GM12878 (cell line): Measurements from ENCODE around the gene PTPMT1. TPM values are rescaled to one million over a fixed set of nuclear protein-coding genes. Genes with fewer than 3 reads are reported as not detected.

Experiments used
- ATAC-seq: fragments of 200-7000 bp; cut with Tn5 transposase; 3 replicates; pipeline ENCODE4 v1.9.1; 2020; ENCODE audit warnings: mild to moderate bottlenecking, moderate library complexity
- BruUV-seq: library from RNA; stranded (reverse); fragments of 400-500 nt; replicated peaks from 2 replicates; lab custom pipeline; 2021; lab: Mats Ljungman, UMichigan
- CTCF ChIA-PET: fragments of 300-600 bp; sonication (Branson Sonifier 250); formaldehyde crosslinking; extraction: SDS; loops from one replicate; lab custom pipeline; 2021; ENCODE audit warnings: inconsistent platforms; lab: Yijun Ruan, JAX
- POLR2A ChIA-PET: fragments of 350-600 bp; formaldehyde crosslinking; extraction: SDS; loops from one replicate; lab custom pipeline; 2021; ENCODE audit warnings: inconsistent platforms; lab: Charles Lee
- RAD21 ChIA-PET: fragments of 300-600 bp; sonication (Branson Sonifier 250); formaldehyde crosslinking; loops from one replicate; lab custom pipeline; 2023; ENCODE audit warnings: antibody characterized with exemption; ENCODE audit not compliant: unreplicated experiment; lab: Charles Lee
- SMC1A ChIA-PET: fragments of 300-600 bp; sonication (Branson Sonifier 250); formaldehyde crosslinking; loops from one replicate; lab custom pipeline; 2023; ENCODE audit not compliant: unreplicated experiment, uncharacterized antibody; lab: Charles Lee
- DNase-seq: peaks from one replicate; pipeline ENCODE4 v3.0.0-alpha.2; 2011; ENCODE audit warnings: low read depth, low spot score
- FAIRE-seq: peaks from 3 replicates; lab custom pipeline; 2011; peaks lifted over from hg19 to GRCh38; lab: Jason Lieb, UNC
- H2AFZ ChIP-seq: 2 replicates; pipeline ENCODE4 v1.6.0; 2011; ENCODE audit warnings: low read depth, low read length, control low read depth; ENCODE audit not compliant: control insufficient read depth
- H3K27ac ChIP-seq: 2 replicates; pipeline ENCODE4 v1.5.1; 2011; ENCODE audit warnings: control low read depth; ENCODE audit not compliant: control insufficient read depth, insufficient read depth
- H3K27me3 ChIP-seq, 2 experiments: replicated peaks in 1 of 2; 2 replicates each; pipeline versions ENCODE4 v1.6.0 to v1.6.1; 2011; ENCODE audit warnings: low read length in 1 of 2; ENCODE audit not compliant: control insufficient read depth in 2 of 2, insufficient read depth in 2 of 2
- H3K36me3 ChIP-seq, 2 experiments: 2 replicates each; pipeline ENCODE4 v1.5.1; 2011; ENCODE audit warnings: low read length in 1 of 2; ENCODE audit not compliant: control insufficient read depth in 2 of 2, insufficient read depth in 2 of 2
- H3K4me1 ChIP-seq: 2 replicates; pipeline ENCODE4 v1.6.1; 2011; ENCODE audit warnings: mild to moderate bottlenecking, low read length, moderate library complexity, mixed read lengths; ENCODE audit not compliant: control insufficient read depth, insufficient read depth
- H3K4me2 ChIP-seq: 2 replicates; pipeline ENCODE4 v1.6.0; 2011; ENCODE audit warnings: control low read depth; ENCODE audit not compliant: control insufficient read depth, insufficient read depth
- H3K4me3 ChIP-seq: fragments of 200-600 bp; sonication (generic); 2 replicates; pipeline ENCODE4 v1.5.1; 2016
- H3K79me2 ChIP-seq: 2 replicates; pipeline ENCODE4 v1.6.0; 2011; ENCODE audit warnings: low read length; ENCODE audit not compliant: control insufficient read depth, insufficient read depth
- H3K9ac ChIP-seq: 2 replicates; pipeline ENCODE4 v1.8.0; 2011; ENCODE audit warnings: low read length, control low read depth, mixed read lengths; ENCODE audit not compliant: control insufficient read depth, insufficient read depth
- H3K9me3 ChIP-seq: replicated peaks from 3 replicates; pipeline ENCODE4 v1.5.1; 2011; ENCODE audit warnings: mild to moderate bottlenecking, low read length; ENCODE audit not compliant: control insufficient read depth, insufficient read depth
- H4K20me1 ChIP-seq: 2 replicates; pipeline ENCODE4 v1.6.0; 2011; ENCODE audit not compliant: control insufficient read depth, insufficient read depth
- CBX5 ChIP-seq: sonication (generic); IDR thresholded peaks from 2 replicates; pipeline ENCODE4 v1.6.1; 2016; ENCODE audit warnings: low read depth, moderate library complexity, mild to moderate bottlenecking, inconsistent platforms
- GABPA ChIP-seq: IDR thresholded peaks from 2 replicates; pipeline ENCODE4 v1.6.1; 2014; ENCODE audit warnings: antibody characterized with exemption, low read depth, mild to moderate bottlenecking, inconsistent platforms
- HDAC2 ChIP-seq: fragments of 200-600 bp; sonication (generic); IDR thresholded peaks from 2 replicates; pipeline ENCODE4 v1.6.1; 2017
- NR2C1 ChIP-seq: fragments of 450-650 bp; IDR thresholded peaks from 2 replicates; pipeline ENCODE4 v1.6.1; 2017; ENCODE audit warnings: antibody characterized with exemption, mild to moderate bottlenecking, moderate library complexity
- SMAD5 ChIP-seq: IDR thresholded peaks from 2 replicates; pipeline ENCODE4 v1.6.1; 2016; ENCODE audit warnings: antibody characterized with exemption, low read depth
- STAT3 ChIP-seq: IDR thresholded peaks from 2 replicates; pipeline ENCODE4 v1.6.1; 2011; ENCODE audit warnings: low read depth, low read length, improper control_type of control experiment
- TARDBP ChIP-seq: IDR thresholded peaks from 2 replicates; pipeline ENCODE4 v1.6.1; 2016; ENCODE audit warnings: borderline replicate concordance
- ZNF274 ChIP-seq: IDR thresholded peaks from one replicate; pipeline ENCODE4 v1.8.0; 2011; ENCODE audit not compliant: insufficient read length, insufficient read depth
- whole genome bisulfite sequencing: methylation state at CpG from one replicate; pipeline ENCODE4 v1.1.6; 2016; ENCODE audit warnings: low lambda C conversion rate; ENCODE audit not compliant: insufficient replicate concordance, insufficient coverage; ENCODE audit errors: missing lambda C conversion rate; 5-methylcytosine and 5-hydroxymethylcytosine counted together
- in situ Hi-C: fragments of 300-500 bp; cut with MboI; formaldehyde crosslinking; loops from 9 replicates; pipeline ENCODE4 v1.14.3; 2018; ENCODE audit warnings: mixed read lengths
- intact Hi-C: fragments of 100-400 bp; cut with micrococcal nuclease; formaldehyde crosslinking; loops from one replicate; pipeline ENCODE4 v1.14.2; 2022; ENCODE audit not compliant: unreplicated experiment
- polyA plus RNA-seq, 11 experiments: library from polyadenylated mRNA; depleted of rRNA in 4 of 11; unstranded in 6 of 11; stranded (reverse) in 5 of 11; fragments of >200 nt; fragmentation: Nextera tagmentation in 4 of 11; fragmentation: Illumina TruSeq in 1 of 11; extraction: Ambion mirVana in 4 of 11; extraction: Trizol in 1 of 11; gene quantifications; 1 replicate in 1 of 11; 2 replicates in 10 of 11; pipeline versions ENCODE4 v1.2.1 to v1.2.3, GENCODE V29; 2011 to 2016; ENCODE audit warnings: inconsistent platforms in 2 of 11, missing spikeins in 2 of 11, low read depth in 1 of 11
- small RNA-seq: library from RNA; depleted of rRNA; stranded (forward); fragments of <200 nt; gene quantifications from one replicate; pipeline ENCODE3, GENCODE V24; 2014
- total RNA-seq, 4 experiments: library from RNA; depleted of rRNA in 3 of 4; stranded (reverse); fragments of >200 nt in 3 of 4; fragmentation: Illumina TruSeq in 1 of 4; extraction: Trizol in 1 of 4; gene quantifications; 2 replicates each; pipeline versions ENCODE4 v1.2.1 to v1.2.3, GENCODE V29; 2013 to 2021
- TF ChIP-seq, protein P1 (sequence below): IDR thresholded peaks from 2 replicates; pipeline ENCODE4 v1.6.1; 2012; ENCODE audit warnings: low read depth, low read length, improper control_type of control experiment

The PTPMT1 gene
- total and polyA plus RNA-seq, 10 of the 15 experiments (the other 5 are each of a cell fraction or from before 2014, with no cell fraction given), result 12.0 to 116 (median 58.2) TPM

DNA sequence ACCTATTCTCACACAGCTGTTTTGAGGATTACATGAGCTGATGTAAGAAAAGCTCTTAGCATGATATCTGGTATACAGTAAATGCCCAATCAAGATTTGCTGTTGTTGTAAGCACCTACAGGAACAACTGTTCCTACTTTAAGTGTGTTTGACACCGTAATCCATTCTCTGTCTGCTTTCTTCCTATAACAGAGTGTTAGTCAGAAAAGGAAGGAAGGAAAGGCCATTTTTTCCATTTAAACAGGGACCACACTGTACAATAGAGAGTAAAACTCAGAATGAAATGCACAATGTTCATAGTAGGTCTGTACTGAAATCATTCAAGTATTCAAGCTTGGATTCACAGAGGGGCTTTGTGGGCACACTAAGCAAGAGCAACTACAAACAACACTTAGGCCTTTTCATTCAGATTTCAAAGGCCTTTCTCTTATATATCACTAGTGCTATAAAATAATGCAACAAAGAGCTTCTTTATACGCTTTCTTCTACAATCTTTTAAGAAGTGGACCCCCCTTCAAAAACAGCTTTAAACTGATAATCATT lies 55.5 kb downstream of the PTPMT1 start:
- Histone ChIP-seq H3K4me1 (peaks cover 12% of the 10 kb centered on the region; the same call in 1 of the 2 replicates), H3K79me2 (no peaks in the 10 kb centered on the region), H3K27ac (no peak overlapping the region), H3K9me3 (no peaks in the 10 kb centered on the region), H3K4me2 (no peak overlapping the region), H3K4me3 (no peak overlapping the region), H3K27me3 (no peaks in the 10 kb centered on the region), H3K36me3 (peaks cover 3 to 31% of the 10 kb centered on the region in 2 experiments), H4K20me1 (no peaks in the 10 kb centered on the region), H3K9ac (no peak overlapping the region), H2AFZ (no peak overlapping the region)
- 97% methylated on average over 2 of the region's 2 CpGs for WGBS
- ChIA-PET POLR2A (interaction anchor here (0.5 kb wide), 1 partner anchor 42 kb away, joined by 3 read pairs; no protein-coding TSS in a partner anchor), SMC1A (interaction anchor here (0.7 kb wide), 1 partner anchor 8 kb away, joined by 3 read pairs; no protein-coding TSS in a partner anchor), RAD21 (no interaction called here), CTCF (interaction anchor here (1.2 kb wide), 1 partner anchor 40 kb away, joined by 3 read pairs; no protein-coding TSS in a partner anchor)
- intact Hi-C loops (no loop called here), in situ Hi-C loops (no loop called here)
- FAIRE-seq, result no peak
- BruUV-seq, result no TSS peak
- DNase-seq, result no peak
- TF ChIP-seq SMAD5 (no peak), GABPA (no peak), STAT3 (no peak), ZNF274 (no peak), TARDBP (no peak), CBX5 (no peak), NR2C1 (no peak), HDAC2 (no peak)
- TF ChIP-seq, protein P1, sequence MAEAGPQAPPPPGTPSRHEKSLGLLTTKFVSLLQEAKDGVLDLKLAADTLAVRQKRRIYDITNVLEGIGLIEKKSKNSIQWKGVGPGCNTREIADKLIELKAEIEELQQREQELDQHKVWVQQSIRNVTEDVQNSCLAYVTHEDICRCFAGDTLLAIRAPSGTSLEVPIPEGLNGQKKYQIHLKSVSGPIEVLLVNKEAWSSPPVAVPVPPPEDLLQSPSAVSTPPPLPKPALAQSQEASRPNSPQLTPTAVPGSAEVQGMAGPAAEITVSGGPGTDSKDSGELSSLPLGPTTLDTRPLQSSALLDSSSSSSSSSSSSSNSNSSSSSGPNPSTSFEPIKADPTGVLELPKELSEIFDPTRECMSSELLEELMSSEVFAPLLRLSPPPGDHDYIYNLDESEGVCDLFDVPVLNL, result no peak
- no peak for ATAC-seq

Small RNA genes within 50 kb of the gene (small RNA-seq; reads per million reads assigned to genes)
- gene RN7SL652P, result not detected
- not detected for gene RNU5E-10P

Other genes with a start within 250 kb of the PTPMT1 start
Only the 7 nearest of the 13 such genes appear.
- 0.23 and 0.27 TPM in 2 replicates for gene RAPSN, start 116.5 kb upstream of the PTPMT1 start, total RNA-seq (2014; rRNA removed)
- gene RAPSN, start 116.5 kb upstream of the PTPMT1 start, total RNA-seq (2014; rRNA removed; fragmentation: Illumina TruSeq; extraction: Trizol), result 0.09 and 0.13 TPM in 2 replicates
- gene RAPSN, start 116.5 kb upstream of the PTPMT1 start, total RNA-seq (2021), result 0.15 and 0.27 TPM in 2 replicates
- 0.08 and 0.09 TPM in 2 replicates for gene RAPSN, start 116.5 kb upstream of the PTPMT1 start, polyA plus RNA-seq (2011; rRNA removed)
- gene RAPSN, start 116.5 kb upstream of the PTPMT1 start, polyA plus RNA-seq (2014; fragmentation: Illumina TruSeq; extraction: Trizol), result not detected in 2 replicates
- not detected for gene RAPSN, start 116.5 kb upstream of the PTPMT1 start, polyA plus RNA-seq (2014; fragmentation: Nextera tagmentation; extraction: Ambion mirVana)
- gene RAPSN, start 116.5 kb upstream of the PTPMT1 start, polyA plus RNA-seq (2014; rRNA removed), result 0.28 TPM in 1 of 2 replicates, not detected in the other
- not detected for gene RAPSN, start 116.5 kb upstream of the PTPMT1 start, polyA plus RNA-seq (2016; fragmentation: Nextera tagmentation; extraction: Ambion mirVana)
- gene CELF1, start 12.5 kb upstream of the PTPMT1 start, total RNA-seq (2014; rRNA removed), result 78.6 and 82.0 TPM in 2 replicates
- 64.2 and 64.9 TPM in 2 replicates for gene CELF1, start 12.5 kb upstream of the PTPMT1 start, total RNA-seq (2014; rRNA removed; fragmentation: Illumina TruSeq; extraction: Trizol)
- gene CELF1, start 12.5 kb upstream of the PTPMT1 start, total RNA-seq (2021), result 106 and 108 TPM in 2 replicates
- gene CELF1, start 12.5 kb upstream of the PTPMT1 start, polyA plus RNA-seq (2011; rRNA removed), result 128 and 130 TPM in 2 replicates
- 73.1 and 77.8 TPM in 2 replicates for gene CELF1, start 12.5 kb upstream of the PTPMT1 start, polyA plus RNA-seq (2014; fragmentation: Illumina TruSeq; extraction: Trizol)
- 10 to 100 TPM; 35.3 to 41.5 TPM for gene CELF1, start 12.5 kb upstream of the PTPMT1 start, polyA plus RNA-seq (2014; fragmentation: Nextera tagmentation; extraction: Ambion mirVana)
- 83.8 and 92.9 TPM in 2 replicates for gene CELF1, start 12.5 kb upstream of the PTPMT1 start, polyA plus RNA-seq (2014; rRNA removed)
- 100 to 1,000 TPM; 108 to 109 TPM for gene CELF1, start 12.5 kb upstream of the PTPMT1 start, polyA plus RNA-seq (2016; fragmentation: Nextera tagmentation; extraction: Ambion mirVana)
- 26.0 and 26.3 TPM in 2 replicates for gene KBTBD4, start 13.4 kb downstream of the PTPMT1 start, total RNA-seq (2014; rRNA removed)
- 19.5 and 21.8 TPM in 2 replicates for gene KBTBD4, start 13.4 kb downstream of the PTPMT1 start, total RNA-seq (2014; rRNA removed; fragmentation: Illumina TruSeq; extraction: Trizol)
- 20.0 and 20.6 TPM in 2 replicates for gene KBTBD4, start 13.4 kb downstream of the PTPMT1 start, total RNA-seq (2021)
- gene KBTBD4, start 13.4 kb downstream of the PTPMT1 start, polyA plus RNA-seq (2011; rRNA removed), result 28.0 and 29.9 TPM in 2 replicates
- 21.3 and 21.8 TPM in 2 replicates for gene KBTBD4, start 13.4 kb downstream of the PTPMT1 start, polyA plus RNA-seq (2014; fragmentation: Illumina TruSeq; extraction: Trizol)
- 10 to 100 TPM; 25.4 to 46.4 TPM for gene KBTBD4, start 13.4 kb downstream of the PTPMT1 start, polyA plus RNA-seq (2014; fragmentation: Nextera tagmentation; extraction: Ambion mirVana)
- 15.6 and 18.4 TPM in 2 replicates for gene KBTBD4, start 13.4 kb downstream of the PTPMT1 start, polyA plus RNA-seq (2014; rRNA removed)
- 10 to 100 TPM; 31.4 to 32.5 TPM for gene KBTBD4, start 13.4 kb downstream of the PTPMT1 start, polyA plus RNA-seq (2016; fragmentation: Nextera tagmentation; extraction: Ambion mirVana)
- gene NDUFS3, start 13.5 kb downstream of the PTPMT1 start, total RNA-seq (2014; rRNA removed), result 107 and 113 TPM in 2 replicates
- 95.5 and 96.3 TPM in 2 replicates for gene NDUFS3, start 13.5 kb downstream of the PTPMT1 start, total RNA-seq (2014; rRNA removed; fragmentation: Illumina TruSeq; extraction: Trizol)
- 133 and 137 TPM in 2 replicates for gene NDUFS3, start 13.5 kb downstream of the PTPMT1 start, total RNA-seq (2021)
- 208 and 217 TPM in 2 replicates for gene NDUFS3, start 13.5 kb downstream of the PTPMT1 start, polyA plus RNA-seq (2011; rRNA removed)
- gene NDUFS3, start 13.5 kb downstream of the PTPMT1 start, polyA plus RNA-seq (2014; fragmentation: Illumina TruSeq; extraction: Trizol), result 99.6 and 111 TPM in 2 replicates
- 100 to 1,000 TPM in 1 of 2 experiments, 10 to 100 TPM in 1; 22.3 to 101 TPM for gene NDUFS3, start 13.5 kb downstream of the PTPMT1 start, polyA plus RNA-seq (2014; fragmentation: Nextera tagmentation; extraction: Ambion mirVana)
- gene NDUFS3, start 13.5 kb downstream of the PTPMT1 start, polyA plus RNA-seq (2014; rRNA removed), result 166 and 179 TPM in 2 replicates
- 100 to 1,000 TPM; 176 to 186 TPM for gene NDUFS3, start 13.5 kb downstream of the PTPMT1 start, polyA plus RNA-seq (2016; fragmentation: Nextera tagmentation; extraction: Ambion mirVana)
- 0.22 and 0.34 TPM in 2 replicates for gene FAM180B, start 21.1 kb downstream of the PTPMT1 start, total RNA-seq (2014; rRNA removed)
- gene FAM180B, start 21.1 kb downstream of the PTPMT1 start, total RNA-seq (2014; rRNA removed; fragmentation: Illumina TruSeq; extraction: Trizol), result not detected in 2 replicates
- not detected in 2 replicates for gene FAM180B, start 21.1 kb downstream of the PTPMT1 start, total RNA-seq (2021)
- gene FAM180B, start 21.1 kb downstream of the PTPMT1 start, polyA plus RNA-seq (2011; rRNA removed), result not detected in 2 replicates
- 0.04 TPM in 1 of 2 replicates, not detected in the other for gene FAM180B, start 21.1 kb downstream of the PTPMT1 start, polyA plus RNA-seq (2014; fragmentation: Illumina TruSeq; extraction: Trizol)
- not detected for gene FAM180B, start 21.1 kb downstream of the PTPMT1 start, polyA plus RNA-seq (2014; fragmentation: Nextera tagmentation; extraction: Ambion mirVana)
- gene FAM180B, start 21.1 kb downstream of the PTPMT1 start, polyA plus RNA-seq (2014; rRNA removed), result 0.14 TPM in 1 of 2 replicates, not detected in the other
- not detected for gene FAM180B, start 21.1 kb downstream of the PTPMT1 start, polyA plus RNA-seq (2016; fragmentation: Nextera tagmentation; extraction: Ambion mirVana)
- gene C1QTNF4, start 28.8 kb downstream of the PTPMT1 start, total RNA-seq (2014; rRNA removed), result 0.05 and 0.06 TPM in 2 replicates
- gene C1QTNF4, start 28.8 kb downstream of the PTPMT1 start, total RNA-seq (2014; rRNA removed; fragmentation: Illumina TruSeq; extraction: Trizol), result not detected in 2 replicates
- gene C1QTNF4, start 28.8 kb downstream of the PTPMT1 start, total RNA-seq (2021), result not detected in 2 replicates
- gene C1QTNF4, start 28.8 kb downstream of the PTPMT1 start, polyA plus RNA-seq (2011; rRNA removed), result not detected in 2 replicates
- not detected in 2 replicates for gene C1QTNF4, start 28.8 kb downstream of the PTPMT1 start, polyA plus RNA-seq (2014; fragmentation: Illumina TruSeq; extraction: Trizol)
- not detected for gene C1QTNF4, start 28.8 kb downstream of the PTPMT1 start, polyA plus RNA-seq (2014; fragmentation: Nextera tagmentation; extraction: Ambion mirVana)
- gene C1QTNF4, start 28.8 kb downstream of the PTPMT1 start, polyA plus RNA-seq (2014; rRNA removed), result not detected in 2 replicates
- gene C1QTNF4, start 28.8 kb downstream of the PTPMT1 start, polyA plus RNA-seq (2016; fragmentation: Nextera tagmentation; extraction: Ambion mirVana), result not detected
- 82.9 and 107 TPM in 2 replicates for gene MTCH2, start 77.0 kb downstream of the PTPMT1 start, total RNA-seq (2014; rRNA removed)
- gene MTCH2, start 77.0 kb downstream of the PTPMT1 start, total RNA-seq (2014; rRNA removed; fragmentation: Illumina TruSeq; extraction: Trizol), result 72.5 and 75.0 TPM in 2 replicates
- 135 and 147 TPM in 2 replicates for gene MTCH2, start 77.0 kb downstream of the PTPMT1 start, total RNA-seq (2021)
- 89.0 and 152 TPM in 2 replicates for gene MTCH2, start 77.0 kb downstream of the PTPMT1 start, polyA plus RNA-seq (2011; rRNA removed)
- 80.7 and 98.3 TPM in 2 replicates for gene MTCH2, start 77.0 kb downstream of the PTPMT1 start, polyA plus RNA-seq (2014; fragmentation: Illumina TruSeq; extraction: Trizol)
- gene MTCH2, start 77.0 kb downstream of the PTPMT1 start, polyA plus RNA-seq (2014; fragmentation: Nextera tagmentation; extraction: Ambion mirVana), result 100 to 1,000 TPM; 338 to 341 TPM
- 71.7 and 72.4 TPM in 2 replicates for gene MTCH2, start 77.0 kb downstream of the PTPMT1 start, polyA plus RNA-seq (2014; rRNA removed)
- gene MTCH2, start 77.0 kb downstream of the PTPMT1 start, polyA plus RNA-seq (2016; fragmentation: Nextera tagmentation; extraction: Ambion mirVana), result 100 to 1,000 TPM; 310 to 319 TPM